Thyroid gland (tissue), 4 donors: Measurements from ENCODE around the gene PDE6C.

Source experiments
- CTCF ChIP-seq, 6 experiments: fragments of 200-600 bp in 3 of 6; fragments of 450-650 bp in 3 of 6; sonication (generic) in 3 of 6; IDR thresholded peaks; one replicate each; pipeline ENCODE4 v1.5.1; 2016 to 2019; ENCODE audit warnings: antibody characterized with exemption in 6 of 6, mild to moderate bottlenecking in 2 of 6, inconsistent platforms in 1 of 6, moderate library complexity in 1 of 6
- POLR2A ChIP-seq, 2 donors: fragments of 450-650 bp; IDR thresholded peaks; one replicate each; pipeline ENCODE4 v1.6.1; 2017; ENCODE audit warnings: antibody characterized with exemption in 2 of 2, mild to moderate bottlenecking in 2 of 2, moderate library complexity in 1 of 2

GRCh38 chr10:93678386-93678785, 66.0 kb downstream of the PDE6C start:
- TF ChIP-seq CTCF (IDR thresholded peaks at IDR 0.05) (no peak), POLR2A (IDR thresholded peaks at IDR 0.05) (no peak)
